ENCODE results near the gene PHETA1. TPM values are rescaled to one million over a fixed set of nuclear protein-coding genes. Genes with fewer than 3 reads are reported as not detected.

PHETA1 gene
- total RNA-seq, 4 donors from 2014 or later = under 0.01 to 15.1 (median 6.0) TPM

GRCh38 chr12:111322336-111323250, 46.3 kb downstream of the PHETA1 start:
- TF ChIP-seq CTCF (IDR thresholded peaks at IDR 0.05) (no peak), POLR2A (IDR thresholded peaks at IDR 0.05) (no peak)
- Histone ChIP-seq H3K27me3 (no peaks in the 10 kb centered on the region), H3K27ac (no peak overlapping the region), H3K4me3 (no peak overlapping the region), H3K4me1 (no peaks in the 10 kb centered on the region), H3K36me3 (no peaks in the 10 kb centered on the region), H3K9me3 (no peaks in the 10 kb centered on the region)
- intact Hi-C loops (cut with DNase I; ENCODE audit: low total_unique reads) = no loop called here
- DNase-seq = no peak

- no peaks in the 10 kb centered on the region for H3K27me3 ChIP-seq
- H3K27ac ChIP-seq = no peak overlapping the region
- H3K4me1 ChIP-seq = no peaks in the 10 kb centered on the region
- H3K4me3 ChIP-seq = no peak overlapping the region
- no peaks in the 10 kb centered on the region for H3K36me3 ChIP-seq
- intact Hi-C loops (cut with DNase I; ENCODE audit: low total_unique reads) = no loop called here
- no peak for DNase-seq
- TF ChIP-seq POLR2A (IDR thresholded peaks at IDR 0.05) = no peak
- TF ChIP-seq CTCF (IDR thresholded peaks at IDR 0.05) = no peak
- H3K9me3 ChIP-seq = no peaks in the 10 kb centered on the region
Measured at GRCh38 chr12:111321317-111321716, 47.6 kb downstream of the PHETA1 start.

GRCh38 chr12:111320258-111321050, 48.4 kb downstream of the PHETA1 start:
- no peaks in the 10 kb centered on the region for H3K36me3 ChIP-seq

GRCh38 chr12:111319600-111320257, 49.2 kb downstream of the PHETA1 start:
- Histone ChIP-seq H3K36me3 (no peaks in the 10 kb centered on the region), H3K9me3 (no peaks in the 10 kb centered on the region), H3K27ac (no peak overlapping the region), H3K4me3 (no peak overlapping the region), H3K4me1 (no peaks in the 10 kb centered on the region), H3K27me3 (no peaks in the 10 kb centered on the region)
- intact Hi-C loops (cut with DNase I; ENCODE audit: low total_unique reads) = no loop called here
- TF ChIP-seq POLR2A (IDR thresholded peaks at IDR 0.05) = no peak
- no peak for TF ChIP-seq CTCF (IDR thresholded peaks at IDR 0.05)
- DNase-seq = no peak

More at GRCh38 chr12:111320258-111321050, 48.4 kb downstream of the PHETA1 start:
- H3K4me3 ChIP-seq = no peak overlapping the region
- intact Hi-C loops (cut with DNase I; ENCODE audit: low total_unique reads) = no loop called here
- no peaks in the 10 kb centered on the region for H3K9me3 ChIP-seq
- TF ChIP-seq CTCF (IDR thresholded peaks at IDR 0.05) = no peak
- no peak for TF ChIP-seq POLR2A (IDR thresholded peaks at IDR 0.05)
- DNase-seq = no peak
- no peaks in the 10 kb centered on the region for H3K4me1 ChIP-seq
- no peaks in the 10 kb centered on the region for H3K27me3 ChIP-seq
- no peak overlapping the region for H3K27ac ChIP-seq

Measured in uterus (tissue), 4 donors.